HG02623 (cell line): ENCODE measurements around the gene ELF1.
"Not testable (repeated sequence)": the region's sequence is repeated elsewhere in the genome, so short reads cannot be mapped to it uniquely, and the experiment has no call there.

Experiments used
- ATAC-seq: cut with Tn5 transposase; IDR thresholded peaks from one replicate; pipeline ENCODE4 v1.9.1; 2021; ENCODE audit warnings: moderate library complexity; ENCODE audit not compliant: unreplicated experiment

The ELF1 gene

GRCh38 chr13:41042419-41042818, 23.3 kb upstream of the ELF1 start:
- ATAC-seq, result not testable (repeated sequence)

- ATAC-seq, result no peak
These were observed 21.6 kb upstream of the ELF1 start for GRCh38 chr13:41040584-41041334.

- ATAC-seq, result no peak
These were observed 20.6 kb upstream of the ELF1 start for GRCh38 chr13:41039746-41040145.

GRCh38 chr13:41036557-41036956, 17.4 kb upstream of the ELF1 start:
- not testable (repeated sequence) for ATAC-seq

DNA sequence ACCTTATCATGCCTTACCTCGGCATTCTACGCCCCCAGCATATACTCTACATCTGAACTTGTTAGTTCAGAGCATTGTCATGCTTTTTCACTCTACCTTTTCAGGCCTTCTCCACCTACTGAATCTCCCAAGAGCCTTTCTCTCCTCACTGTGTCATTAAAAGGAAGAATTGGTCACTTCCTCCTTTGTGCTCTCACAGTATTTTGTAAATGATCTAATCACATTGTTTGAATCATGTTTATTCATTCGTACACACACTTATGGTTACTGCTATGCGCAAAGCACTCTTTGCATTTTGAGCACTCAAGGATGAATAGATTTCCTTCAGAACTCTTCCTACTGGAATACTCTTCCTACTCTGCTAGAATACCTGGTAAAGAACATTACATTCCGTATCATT, 15.8 kb upstream of the ELF1 start:
- no peak for ATAC-seq

DNA sequence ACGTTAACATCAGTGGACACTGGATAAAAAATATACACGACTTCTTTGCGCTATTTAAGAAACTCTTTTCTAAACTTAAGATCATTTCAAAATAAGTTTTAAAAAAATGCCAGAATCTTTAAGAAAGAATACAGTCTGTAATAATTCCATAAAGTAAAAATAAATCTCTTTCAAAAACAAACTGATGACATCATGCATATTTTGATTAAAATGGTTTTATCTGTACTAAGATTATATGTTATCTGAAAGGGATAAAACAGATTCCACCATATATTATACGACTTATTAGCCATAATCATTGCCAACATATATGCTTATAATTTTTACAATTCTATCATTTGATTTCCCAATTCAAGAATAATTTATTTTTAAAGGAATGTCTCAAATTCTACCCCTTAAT, 15.3 kb upstream of the ELF1 start:
- no peak for ATAC-seq

DNA sequence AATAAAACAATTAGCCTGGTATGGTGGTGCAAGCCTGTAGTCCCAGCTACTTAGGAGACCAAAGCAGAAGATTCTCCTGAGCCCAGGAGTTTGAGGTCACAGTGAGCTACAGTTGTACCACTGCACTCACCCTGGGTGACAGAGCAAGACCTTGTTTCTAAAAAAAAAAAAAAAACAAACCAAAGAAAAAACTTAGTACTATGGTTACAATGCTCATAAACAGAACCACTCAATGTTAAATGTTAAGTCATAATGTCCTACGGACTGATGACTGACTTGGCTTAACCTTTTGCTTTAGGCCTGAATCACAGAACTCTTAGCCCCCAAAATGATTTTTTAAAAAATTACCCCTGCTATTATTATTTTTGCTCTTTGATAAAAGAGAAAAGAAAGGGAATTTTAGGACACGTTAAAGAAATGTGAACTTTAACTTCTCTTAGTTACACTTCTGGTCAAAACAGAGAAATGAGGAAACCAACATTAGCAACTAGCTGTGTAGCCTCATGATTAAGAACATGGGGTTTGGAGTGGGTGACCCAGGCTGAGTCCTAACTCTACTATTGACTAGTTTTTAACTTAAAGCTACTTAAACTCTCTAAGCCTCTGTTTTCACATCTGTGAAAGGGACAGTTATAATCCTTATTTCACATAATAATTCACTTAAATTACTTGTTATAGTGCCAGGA, 13.7 kb upstream of the ELF1 start:
- no peak for ATAC-seq

DNA sequence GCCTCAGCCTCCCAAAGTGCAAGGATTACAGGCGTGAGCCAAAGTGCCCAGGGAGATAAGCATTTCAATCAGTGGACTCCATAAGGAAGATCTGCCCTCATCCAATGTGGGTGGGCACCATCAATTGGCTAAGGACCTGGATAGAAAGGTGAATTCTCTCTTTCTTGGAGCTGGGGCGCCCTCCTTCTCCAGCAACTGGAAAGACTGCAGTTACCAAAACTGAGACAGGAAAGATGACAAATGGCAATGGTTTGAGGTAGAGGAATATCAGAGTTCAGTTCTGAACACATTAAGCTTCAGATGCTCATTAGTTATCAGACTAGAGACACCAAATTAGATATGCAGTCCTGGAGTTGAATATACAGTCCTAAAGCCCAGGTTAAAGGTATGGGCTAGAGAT, 10.5 kb upstream of the ELF1 start:
- no peak for ATAC-seq

GRCh38 chr13:41028051-41028450, 8.9 kb upstream of the ELF1 start:
- no peak for ATAC-seq

GRCh38 chr13:41026788-41027187, 7.7 kb upstream of the ELF1 start:
- no peak for ATAC-seq

GRCh38 chr13:41025518-41025917, 6.4 kb upstream of the ELF1 start:
- no peak for ATAC-seq

DNA sequence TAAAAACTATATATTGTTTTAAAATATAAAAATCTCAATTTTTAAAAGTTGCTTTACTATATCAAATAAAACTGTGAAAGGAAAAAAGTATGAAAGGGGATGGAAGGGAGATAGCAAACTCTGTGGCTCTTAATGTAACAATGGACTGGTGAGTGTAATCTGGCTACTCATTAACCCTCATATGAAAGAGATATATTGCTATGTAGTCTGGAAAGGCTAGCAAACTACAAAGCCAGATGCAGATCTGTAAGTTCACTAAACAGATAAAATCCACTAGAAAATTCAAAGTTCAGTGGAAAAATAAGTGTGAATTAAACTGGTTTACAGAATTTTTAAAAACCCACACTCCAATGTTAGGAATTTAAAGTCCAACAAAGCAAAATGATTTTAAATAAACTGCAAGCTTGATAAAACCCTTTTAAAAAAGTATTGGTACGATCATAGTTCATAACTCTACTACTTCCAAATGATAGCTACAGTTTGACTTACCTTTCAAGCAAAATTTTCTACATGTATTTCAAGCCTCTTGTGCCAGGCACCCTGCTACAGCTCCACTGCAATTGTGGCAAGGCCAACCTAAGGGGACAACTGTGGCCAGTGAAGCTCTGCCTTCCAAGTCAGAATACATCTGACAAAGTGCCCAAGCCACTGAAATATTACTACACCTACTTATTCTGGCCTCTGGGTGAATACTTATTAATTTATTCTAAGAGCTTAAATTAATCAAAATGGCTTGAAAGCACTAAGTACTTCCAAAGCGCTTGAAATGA, 647 bp upstream of the ELF1 start:
- no peak for ATAC-seq

DNA sequence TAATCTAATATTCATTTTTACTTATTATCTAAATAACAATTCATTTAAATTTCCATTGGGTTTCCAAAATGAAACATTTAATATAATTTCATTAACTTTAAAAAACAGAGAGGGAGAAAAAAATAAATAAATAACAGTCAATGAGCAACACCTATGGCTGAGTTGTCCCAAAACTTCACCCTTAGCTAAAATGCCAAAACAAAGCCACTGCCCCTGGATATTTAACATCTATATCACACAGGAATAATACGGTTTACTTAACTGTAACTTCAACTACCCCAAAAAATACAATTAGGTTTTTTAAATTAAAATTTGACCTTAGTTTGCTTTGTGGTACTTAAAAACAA, 541 bp downstream of the ELF1 start:
- no peak for ATAC-seq

DNA sequence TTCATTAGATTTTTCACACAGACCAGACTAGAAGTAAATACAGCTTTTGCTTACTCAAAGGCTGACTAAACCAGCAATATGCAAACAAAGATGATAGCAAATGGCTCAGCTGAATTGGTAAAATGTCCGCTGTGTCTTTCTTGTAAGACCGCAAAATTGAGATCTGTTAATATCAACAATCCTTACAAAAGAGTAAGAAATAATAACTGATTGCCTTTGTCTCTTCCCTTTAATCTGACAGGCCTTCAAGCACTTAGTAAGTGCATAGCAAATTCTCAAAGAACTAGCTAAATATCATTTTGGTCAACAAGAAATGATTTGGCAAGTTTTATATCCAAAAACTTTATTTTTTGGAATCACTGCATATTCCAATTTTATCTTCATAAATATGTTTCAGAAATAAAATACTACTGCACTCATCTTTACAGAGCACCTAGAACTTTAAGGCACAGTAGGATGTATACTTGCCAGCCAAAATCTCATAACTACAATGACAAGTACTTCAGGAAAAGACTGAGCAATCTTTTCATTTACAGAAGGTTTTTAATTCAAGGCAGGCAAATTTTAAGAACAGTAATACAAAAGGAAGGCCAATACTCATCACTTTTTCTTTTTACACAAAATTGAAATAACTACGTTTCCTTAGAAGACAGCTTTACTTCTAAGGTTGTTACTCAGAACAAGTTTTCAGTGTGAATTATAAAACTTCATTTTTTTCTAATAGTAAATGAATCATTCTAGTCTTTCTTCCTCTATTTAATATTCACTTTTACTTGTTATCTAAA, 1.1 kb downstream of the ELF1 start:
- ATAC-seq, result no peak

DNA sequence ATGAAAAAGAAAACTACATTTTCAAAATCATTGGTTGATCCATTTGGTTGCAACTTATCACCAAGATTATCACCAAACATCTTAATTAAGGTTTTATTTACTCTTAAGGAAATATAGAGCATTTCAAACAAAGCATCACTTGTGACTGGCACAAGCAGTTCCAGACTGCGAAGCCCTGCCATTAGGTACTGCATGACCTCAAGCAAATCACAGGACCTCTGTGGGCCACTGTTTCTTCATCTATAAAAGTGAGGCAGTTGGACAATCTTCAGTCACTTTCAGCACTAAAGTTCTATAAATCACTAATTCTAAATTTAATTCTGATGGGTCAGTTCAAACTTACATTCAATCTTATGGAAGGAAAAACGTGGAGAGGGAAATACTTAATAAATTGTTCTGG, 2.0 kb downstream of the ELF1 start:
- no peak for ATAC-seq

GRCh38 chr13:41015920-41016319, 3.2 kb downstream of the ELF1 start:
- no peak for ATAC-seq

- no peak for ATAC-seq
These were observed 5.3 kb downstream of the ELF1 start for GRCh38 chr13:41013835-41014234.

DNA sequence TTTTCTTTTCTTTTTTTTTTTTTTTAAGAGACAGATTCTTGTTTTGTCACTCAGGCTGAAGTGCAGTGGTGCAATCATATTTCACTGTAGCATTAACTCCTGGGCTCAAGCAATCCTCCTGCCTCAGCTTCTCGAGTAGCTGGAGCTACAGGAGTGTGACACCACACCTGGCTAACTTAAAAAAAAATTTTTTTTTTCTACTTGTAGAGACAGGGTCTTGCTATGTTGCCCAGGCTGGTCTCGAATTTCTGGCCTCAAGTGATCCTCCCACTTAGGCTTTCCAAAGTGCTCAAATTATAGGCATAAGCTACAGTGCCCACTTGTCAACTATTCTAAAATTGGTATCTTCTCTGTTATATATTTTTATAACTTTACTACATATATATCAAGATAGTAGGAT, 6.6 kb downstream of the ELF1 start:
- ATAC-seq, result no peak

DNA sequence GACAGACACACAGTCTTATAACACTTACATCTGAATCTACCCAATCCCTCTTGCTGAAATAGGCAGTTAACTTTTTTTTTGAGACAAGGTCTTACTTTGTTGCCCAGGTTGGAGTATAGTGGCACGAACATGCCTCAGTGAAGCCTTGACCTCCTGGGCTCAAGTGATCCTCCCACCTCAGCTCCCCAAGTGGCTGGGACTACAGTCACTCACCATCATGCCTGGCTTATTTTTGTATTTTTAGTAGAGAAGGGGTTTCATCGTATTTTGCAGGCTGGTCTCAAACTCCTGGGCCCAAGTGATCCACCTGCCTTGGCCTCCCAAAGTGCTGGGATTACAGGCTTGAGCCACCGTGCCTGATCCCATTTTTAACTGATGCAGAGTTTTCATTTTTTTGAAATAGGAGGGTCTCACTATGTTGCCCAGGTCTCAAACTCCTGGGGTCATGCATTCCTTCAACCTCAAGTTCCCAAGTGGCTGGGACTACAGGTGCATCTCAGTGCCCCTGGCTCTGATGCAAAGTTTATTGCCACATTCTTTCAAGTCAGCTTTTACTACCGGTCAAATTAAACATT, 7.6 kb downstream of the ELF1 start:
- no peak for ATAC-seq

DNA sequence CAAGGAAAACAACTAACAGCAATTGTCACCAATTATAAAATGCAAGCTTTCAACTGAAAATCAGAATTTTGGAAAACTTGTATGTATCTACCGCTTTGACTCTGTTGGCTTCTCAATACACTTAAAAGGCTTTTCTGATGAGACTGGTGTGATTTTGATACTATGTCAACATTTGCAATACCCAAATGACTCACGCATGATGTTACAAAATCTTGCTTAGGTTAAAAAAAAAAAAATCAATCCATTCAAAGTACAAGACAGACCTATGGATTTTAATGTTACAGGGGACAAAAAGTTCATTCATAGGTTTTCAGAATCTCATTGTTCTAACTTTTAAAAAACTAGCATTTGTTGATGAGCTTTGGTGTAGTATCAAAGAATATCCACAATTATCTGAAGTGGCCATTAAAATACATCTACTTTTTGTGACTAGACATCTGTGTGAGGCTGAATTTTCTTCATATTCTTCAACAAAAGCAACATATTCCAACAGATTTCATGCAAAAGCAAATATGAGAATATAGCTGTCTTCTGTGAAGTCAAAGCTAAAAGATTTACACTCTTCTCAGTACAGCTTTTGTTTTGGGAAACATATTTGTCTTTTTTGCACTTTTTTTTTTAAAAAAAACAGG, 10.7 kb downstream of the ELF1 start:
- ATAC-seq, result no peak
